Measurements from ENCODE around the gene TTLL8.

- TF ChIP-seq CTCF (IDR thresholded peaks at IDR 0.05) (no peak), POLR2A (IDR thresholded peaks at IDR 0.05) (no peak), POLR2AphosphoS5 (IDR thresholded peaks at IDR 0.05) (no peak)
Measured at GRCh38 chr22:50018608-50019285, 39.4 kb downstream of the TTLL8 start.
